HK-2 (cell line): ENCODE data around the gene IL18BP.

ENCODE experiments used
- DNase-seq: peaks from one replicate; pipeline ENCODE4 v3.0.0-alpha.2; 2018; ENCODE audit not compliant: unreplicated experiment

IL18BP gene

GRCh38 chr11:72012897-72013721 lies 14.4 kb downstream of the IL18BP start:
- no peak for DNase-seq

- no peak for DNase-seq
Observed at GRCh38 chr11:72013765-72014711, 15.3 kb downstream of the IL18BP start.

- no peak for DNase-seq
Observed at GRCh38 chr11:72014761-72015320, 16.1 kb downstream of the IL18BP start.

- peak; percentile 42 for DNase-seq
Observed at GRCh38 chr11:72015511-72016061, 16.9 kb downstream of the IL18BP start.

GRCh38 chr11:72018171-72018570 lies 19.5 kb downstream of the IL18BP start:
- DNase-seq: no peak

GRCh38 chr11:72023335-72023734 lies 24.6 kb downstream of the IL18BP start:
- no peak for DNase-seq

- no peak for DNase-seq
Observed at GRCh38 chr11:72024069-72024754, 25.5 kb downstream of the IL18BP start.

GRCh38 chr11:72026090-72026489 lies 27.4 kb downstream of the IL18BP start:
- no peak for DNase-seq

GRCh38 chr11:72030472-72031045 lies 31.9 kb downstream of the IL18BP start:
- no peak for DNase-seq

GRCh38 chr11:72036687-72037086 lies 38.0 kb downstream of the IL18BP start:
- no peak for DNase-seq

- no peak for DNase-seq
Observed at GRCh38 chr11:72037554-72038311, 39.0 kb downstream of the IL18BP start.

GRCh38 chr11:72038491-72038890 lies 39.8 kb downstream of the IL18BP start:
- no peak for DNase-seq

- DNase-seq: no peak
Observed at GRCh38 chr11:72039031-72039855, 40.5 kb downstream of the IL18BP start.

GRCh38 chr11:72039856-72040401 lies 41.2 kb downstream of the IL18BP start:
- DNase-seq: no peak

- DNase-seq: peak; percentile 73
Observed at GRCh38 chr11:72040491-72041363, 42.0 kb downstream of the IL18BP start.

GRCh38 chr11:72041364-72042063 lies 42.8 kb downstream of the IL18BP start:
- DNase-seq: peak; percentile 38

- no peak for DNase-seq
Observed at GRCh38 chr11:72042064-72042745, 43.5 kb downstream of the IL18BP start.
